HS-5 (cell line): ENCODE results near the gene CWC22.
"Not testable (repeated sequence)": the region's sequence is repeated elsewhere in the genome, so short reads cannot be mapped to it uniquely, and the experiment has no call there.

Experiments used
- DNase-seq: peaks from one replicate; pipeline ENCODE4 v3.0.0-alpha.2; 2012; ENCODE audit warnings: low read depth

Gene CWC22

DNA sequence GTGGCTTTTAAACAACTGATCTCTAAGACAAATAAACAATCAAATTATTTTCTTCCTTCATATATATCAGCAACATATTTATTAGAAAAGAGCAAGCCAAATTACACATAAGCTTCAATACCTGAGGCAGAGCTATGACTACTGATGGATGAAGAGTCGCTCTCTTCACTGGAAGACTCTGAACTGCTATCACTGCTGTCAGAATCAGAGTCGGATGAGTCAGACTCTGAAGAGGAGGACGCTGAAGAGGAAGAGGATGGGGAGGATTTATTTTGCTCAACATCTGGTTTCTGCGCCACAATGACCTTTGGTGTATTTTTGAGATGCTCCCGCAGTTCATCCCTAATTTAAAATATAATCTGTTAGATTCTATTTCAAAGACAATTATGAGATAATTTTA, 56.7 kb downstream of the CWC22 start:
- no peak for DNase-seq

DNA sequence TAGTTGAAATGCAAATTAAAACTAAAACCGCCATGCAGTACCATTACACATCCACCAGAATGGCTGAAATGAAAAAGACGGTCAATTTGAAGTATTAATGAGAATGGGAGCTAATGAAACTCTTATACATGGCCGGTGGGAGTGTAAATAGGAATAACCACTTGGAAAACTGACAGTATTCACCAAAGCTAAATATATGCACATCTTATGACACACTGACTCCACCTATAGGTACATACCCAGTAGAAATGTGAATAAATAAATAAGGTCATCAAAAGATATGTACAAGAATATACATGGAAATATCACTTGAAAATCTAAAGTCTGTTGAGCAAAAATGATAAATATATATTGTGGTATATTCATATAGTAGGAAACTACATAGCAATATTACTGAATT, 57.7 kb downstream of the CWC22 start:
- no peak for DNase-seq

DNA sequence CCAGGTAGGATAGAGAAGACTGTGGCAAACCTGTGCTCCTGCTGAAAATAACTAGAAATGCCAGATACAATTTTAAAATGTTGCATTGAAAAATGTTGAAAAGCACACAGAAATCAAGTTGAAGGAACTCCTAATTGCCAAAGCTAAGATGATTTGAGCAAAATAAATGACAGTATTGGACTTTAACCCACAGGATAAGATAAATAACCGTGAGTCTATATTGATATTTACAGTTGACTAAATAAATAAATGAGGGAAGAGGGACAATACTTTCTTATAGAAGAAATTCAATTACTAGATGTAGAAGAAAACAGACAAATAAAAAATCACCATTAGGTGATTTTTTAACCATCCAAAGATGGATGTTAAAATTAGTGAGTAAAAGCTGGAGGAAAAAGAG, 59.0 kb downstream of the CWC22 start:
- DNase-seq, result no peak

DNA sequence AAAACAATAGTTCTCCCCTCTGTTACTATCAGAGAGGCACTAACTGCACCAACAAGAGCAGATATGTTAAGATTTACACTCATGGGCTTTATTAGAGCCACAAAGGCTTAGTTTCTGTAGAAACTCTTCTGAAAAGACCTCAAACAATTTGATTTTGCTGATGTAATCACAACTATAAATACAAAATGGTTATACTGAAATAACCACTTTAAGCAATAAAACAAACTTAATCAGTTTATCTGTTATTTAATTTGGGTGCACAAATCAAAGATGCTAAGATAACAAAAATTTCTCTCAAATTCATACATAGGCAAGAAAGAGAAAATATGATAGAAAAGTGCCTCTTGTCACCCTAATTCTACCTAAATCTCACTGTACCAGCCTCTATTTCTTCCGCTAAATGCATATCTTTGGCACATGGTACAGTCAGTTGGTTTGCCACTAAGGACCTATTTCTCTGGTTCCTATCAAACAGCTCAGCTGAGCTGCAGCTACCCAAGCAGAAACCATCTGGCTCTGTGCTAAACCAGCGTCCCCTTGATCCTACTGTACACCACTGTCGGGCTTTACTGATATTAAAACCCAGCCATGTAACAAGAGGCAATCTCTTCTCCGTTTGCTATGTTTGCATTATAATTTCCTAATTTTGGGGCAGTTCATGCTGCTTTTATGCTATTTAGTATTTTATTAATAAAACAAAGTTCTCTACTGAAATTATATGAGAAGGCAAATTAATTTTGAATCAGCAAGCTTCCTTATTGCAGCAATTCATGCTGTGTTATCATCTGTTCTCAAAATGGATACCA, 60.1 kb downstream of the CWC22 start:
- DNase-seq, result no peak

DNA sequence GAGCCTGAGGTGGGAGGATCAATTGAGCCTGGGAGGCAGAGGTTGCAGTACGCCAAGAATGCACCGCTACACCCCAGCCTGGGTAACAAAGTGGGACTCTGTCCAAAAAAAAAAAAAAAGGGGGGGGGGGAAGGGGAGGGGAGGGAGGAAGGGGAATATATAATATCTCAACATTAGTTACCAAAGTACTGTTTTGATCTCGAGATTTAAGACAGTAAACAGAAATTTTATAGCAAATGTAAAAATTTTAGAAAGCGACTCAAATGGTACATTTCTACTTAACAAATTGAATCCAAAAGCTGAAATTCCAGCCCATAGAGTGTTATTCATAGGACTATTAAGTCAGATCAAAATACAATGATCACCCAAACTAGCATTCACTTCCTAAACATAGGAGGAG, 60.8 kb downstream of the CWC22 start:
- DNase-seq, result no peak

DNA sequence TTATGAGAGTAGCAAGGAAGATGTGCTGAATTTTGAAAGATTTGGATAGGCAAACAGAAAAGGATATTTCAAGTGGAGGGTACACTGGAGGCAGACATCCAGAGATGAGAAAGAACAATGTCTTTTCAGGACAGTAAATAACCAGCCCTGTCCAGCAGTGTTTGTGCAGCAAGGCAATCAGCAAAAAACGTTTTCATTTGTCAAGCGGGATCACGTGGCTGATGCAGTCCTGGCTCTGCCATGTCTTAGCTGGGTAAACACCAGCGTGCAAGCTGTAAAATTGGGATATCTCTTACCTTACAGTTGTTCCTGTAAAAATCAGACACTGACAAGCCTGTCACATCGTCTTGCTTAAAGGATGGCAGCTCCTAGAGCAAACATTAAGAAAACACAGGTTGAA, 67.8 kb downstream of the CWC22 start:
- no peak for DNase-seq

DNA sequence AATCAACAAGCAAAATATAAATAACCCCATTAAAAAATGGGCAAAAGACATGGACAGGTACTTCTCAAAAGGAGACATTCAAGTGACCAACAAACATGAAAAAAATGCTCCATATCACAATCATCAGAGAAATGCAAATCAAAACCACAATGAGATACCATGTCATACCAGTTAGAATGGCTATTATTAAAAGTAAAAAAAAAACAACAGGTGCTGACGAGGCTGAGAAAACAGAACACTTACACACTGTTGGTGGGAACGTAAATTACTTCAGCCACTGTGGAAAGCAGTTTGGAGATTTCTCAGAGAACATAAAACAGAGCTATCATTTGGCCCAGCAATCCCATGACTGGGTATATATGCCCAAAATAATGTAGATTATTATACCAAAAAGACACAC, 69.1 kb downstream of the CWC22 start:
- DNase-seq, result no peak

DNA sequence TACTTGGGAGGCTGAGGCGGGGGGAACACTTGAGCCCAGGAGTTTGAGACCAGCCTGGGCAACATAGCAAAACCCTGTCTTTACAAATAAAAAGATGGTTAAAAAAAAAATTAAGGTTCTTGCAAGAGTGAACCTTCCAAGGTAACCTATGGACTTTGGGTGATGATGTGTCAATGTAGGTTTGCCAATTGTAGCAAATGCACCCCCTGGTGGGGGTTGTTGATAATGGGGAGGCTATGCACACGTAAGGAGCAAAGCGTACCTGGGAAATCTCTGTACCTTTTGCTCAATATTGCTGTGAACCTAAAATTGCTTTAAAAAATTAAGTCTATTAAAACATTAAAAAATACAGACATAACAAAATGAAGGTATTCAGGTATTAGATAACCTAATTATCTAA, 70.4 kb downstream of the CWC22 start:
- no peak for DNase-seq

DNA sequence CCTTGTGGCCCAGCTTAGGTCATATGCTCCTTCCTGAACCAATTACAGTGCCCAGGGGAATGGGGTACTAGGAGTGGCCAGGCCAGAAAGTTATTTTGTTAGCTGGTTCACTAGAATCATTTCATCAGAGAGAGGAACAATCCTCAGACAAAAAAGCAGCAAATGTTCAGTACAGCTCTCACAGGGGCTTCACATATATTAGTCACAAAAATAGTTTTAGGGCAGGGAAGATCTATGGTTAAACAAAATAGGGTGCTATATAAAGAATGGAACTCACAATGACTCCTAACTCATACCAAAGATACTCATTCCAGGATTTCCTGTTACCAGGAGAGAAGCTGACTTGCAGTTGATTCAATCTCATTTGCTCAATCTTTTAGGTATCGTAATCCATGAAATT, 71.0 kb downstream of the CWC22 start:
- no peak for DNase-seq

DNA sequence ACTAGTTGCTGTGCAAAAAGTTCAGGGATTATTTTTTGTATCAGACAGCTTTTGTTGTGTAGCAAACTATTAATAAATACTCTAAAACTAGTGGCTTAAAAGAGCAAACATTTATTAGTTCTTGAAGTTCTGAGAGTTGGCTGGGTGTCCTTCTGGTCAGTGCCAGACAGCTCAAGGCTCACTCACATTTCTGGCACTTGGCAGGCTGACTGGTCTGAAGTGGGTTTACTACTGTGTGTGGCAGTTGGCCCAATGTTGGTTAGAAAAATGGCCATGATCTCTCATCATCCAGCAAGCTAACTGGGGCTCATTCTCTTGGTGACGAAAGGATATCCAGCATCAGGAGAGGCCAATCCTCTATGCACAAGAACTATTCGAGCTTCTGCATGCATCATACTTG, 74.3 kb downstream of the CWC22 start:
- no peak for DNase-seq

DNA sequence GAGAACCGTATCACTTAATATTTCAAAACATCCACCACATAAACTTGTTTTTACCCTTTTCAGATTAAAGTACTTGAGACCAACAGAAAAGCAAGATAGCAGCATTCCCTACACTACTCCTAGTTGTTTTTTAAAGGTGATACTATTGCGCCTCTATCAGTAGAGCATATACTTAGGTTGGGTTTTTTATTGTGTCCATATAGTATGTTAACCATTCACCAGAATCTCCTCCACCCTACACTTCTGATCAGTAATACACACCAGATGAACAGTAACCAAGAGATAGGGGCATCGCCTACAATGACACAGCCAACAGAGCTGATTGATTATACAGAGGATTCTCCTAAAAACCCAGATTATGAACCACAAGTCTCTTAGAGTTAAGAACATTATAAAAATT, 75.6 kb downstream of the CWC22 start:
- DNase-seq, result no peak

DNA sequence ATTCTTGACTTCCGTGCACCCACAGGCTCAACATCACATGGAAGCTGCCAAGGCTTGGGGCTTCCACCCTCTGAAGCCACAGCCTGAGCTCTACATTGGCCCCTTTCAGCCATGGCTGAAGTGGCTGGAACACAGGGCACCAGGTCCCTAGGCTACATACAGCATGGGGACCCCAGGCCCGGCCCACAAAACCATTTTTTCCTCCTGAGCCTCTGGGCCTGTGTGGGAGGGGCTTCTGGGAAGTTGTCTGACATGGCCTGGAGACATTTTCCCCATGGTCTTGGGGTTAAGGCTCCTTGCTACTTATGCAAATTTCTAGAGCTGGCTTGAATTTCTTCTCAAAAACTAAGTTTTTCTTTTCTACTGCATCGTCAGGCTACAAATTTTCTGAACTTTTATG, 77.1 kb downstream of the CWC22 start:
- not testable (repeated sequence) for DNase-seq

DNA sequence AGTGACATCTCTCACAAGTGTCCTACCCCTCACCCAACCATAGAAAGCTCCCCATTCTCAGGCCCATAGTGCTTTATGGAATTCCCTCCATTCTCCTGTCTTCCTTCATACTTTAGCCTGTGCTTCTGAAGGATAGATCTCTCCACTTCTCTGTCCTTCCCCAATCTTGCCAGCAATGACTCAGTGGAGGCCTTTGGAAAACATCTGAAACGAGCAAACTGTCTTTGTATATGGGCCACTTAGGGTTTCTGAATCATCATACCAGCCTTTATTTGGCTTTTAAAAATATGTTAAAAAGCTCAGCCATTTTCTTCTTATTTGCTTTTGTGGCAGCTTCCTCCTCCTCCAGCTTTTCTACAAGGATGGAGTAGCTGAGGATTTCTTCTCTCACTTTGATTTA, 80.1 kb downstream of the CWC22 start:
- DNase-seq, result no peak

DNA sequence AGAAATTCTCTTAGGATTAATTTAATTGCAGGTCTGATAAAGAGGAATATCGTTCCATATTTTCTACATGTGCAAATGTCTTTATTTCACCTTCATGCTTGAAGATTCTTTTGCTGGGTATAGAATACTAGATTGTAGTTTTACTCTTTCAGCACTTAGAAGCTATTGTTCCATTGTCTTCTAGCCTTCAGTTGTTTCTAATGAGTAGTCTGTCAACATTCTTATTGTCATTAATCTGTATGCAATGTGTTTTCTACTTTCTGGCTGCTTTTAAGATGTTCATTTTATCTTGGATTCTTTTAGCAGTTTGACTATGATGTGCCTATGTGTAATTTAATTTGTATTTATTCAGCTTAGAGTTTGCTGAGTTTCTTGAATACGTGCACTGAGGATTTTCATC, 81.4 kb downstream of the CWC22 start:
- no peak for DNase-seq

DNA sequence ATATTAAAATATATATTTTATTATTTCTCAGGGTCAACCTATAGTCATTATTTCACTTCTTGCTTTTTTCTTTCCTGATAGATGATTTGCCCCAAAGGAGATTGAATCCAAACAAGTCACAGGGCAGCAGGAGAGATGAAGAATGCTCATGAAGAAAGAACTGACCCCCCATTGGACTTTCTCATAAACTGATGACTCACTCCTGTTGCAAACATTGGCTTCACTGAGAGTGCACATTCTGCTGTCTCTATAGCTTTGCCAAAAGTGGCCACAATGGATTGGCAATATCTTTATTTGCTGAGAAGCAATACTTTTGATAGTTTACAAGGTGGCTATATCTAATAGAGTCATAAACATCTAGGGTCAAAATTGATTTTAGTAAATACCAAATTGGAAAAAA, 89.8 kb downstream of the CWC22 start:
- DNase-seq, result no peak

DNA sequence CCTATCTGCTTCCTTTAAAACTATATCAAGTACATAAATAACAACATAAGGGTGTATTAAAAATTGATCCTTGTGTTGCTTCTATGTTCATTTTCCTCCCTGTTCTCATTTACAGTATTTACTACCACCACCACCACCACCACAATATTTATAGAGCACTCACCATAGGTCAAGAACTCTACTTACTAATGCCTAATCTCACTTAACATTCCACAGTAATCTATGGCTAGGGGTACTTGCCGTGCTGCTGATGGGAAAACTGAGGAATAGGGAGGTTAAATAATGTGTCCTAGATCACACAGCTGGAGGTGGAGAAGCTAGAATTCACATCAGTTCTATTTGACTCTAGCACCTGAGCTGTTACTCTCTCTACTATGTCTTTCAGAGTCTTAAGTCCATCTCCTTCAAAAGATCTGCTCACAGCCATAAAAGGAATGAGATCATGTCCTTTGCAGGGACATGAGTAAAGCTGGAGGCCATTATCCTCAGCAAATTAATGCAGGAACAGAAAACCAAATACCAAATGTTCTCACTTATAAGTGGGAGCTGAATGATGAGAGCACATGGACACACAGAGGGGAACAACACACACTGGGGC, 91.6 kb downstream of the CWC22 start:
- no peak for DNase-seq

DNA sequence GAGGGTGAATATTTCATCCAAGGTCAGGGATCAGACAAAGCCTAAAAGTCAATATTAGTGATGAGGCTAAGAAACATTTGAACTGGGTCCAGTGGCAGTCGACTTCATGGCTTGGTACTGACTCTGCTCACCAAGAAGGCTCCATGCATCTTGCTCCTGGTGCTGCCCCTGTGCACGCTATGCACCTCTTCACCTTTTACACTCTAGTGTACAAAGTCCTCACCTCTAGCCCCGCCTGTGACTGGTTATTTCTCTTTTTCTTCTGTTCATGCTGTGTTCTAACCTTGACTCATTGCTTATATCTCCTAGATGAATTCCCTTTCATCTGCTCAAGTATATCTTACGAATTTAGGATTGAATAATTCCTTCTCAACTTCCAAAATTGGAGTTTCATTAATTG, 93.3 kb downstream of the CWC22 start:
- no peak for DNase-seq

DNA sequence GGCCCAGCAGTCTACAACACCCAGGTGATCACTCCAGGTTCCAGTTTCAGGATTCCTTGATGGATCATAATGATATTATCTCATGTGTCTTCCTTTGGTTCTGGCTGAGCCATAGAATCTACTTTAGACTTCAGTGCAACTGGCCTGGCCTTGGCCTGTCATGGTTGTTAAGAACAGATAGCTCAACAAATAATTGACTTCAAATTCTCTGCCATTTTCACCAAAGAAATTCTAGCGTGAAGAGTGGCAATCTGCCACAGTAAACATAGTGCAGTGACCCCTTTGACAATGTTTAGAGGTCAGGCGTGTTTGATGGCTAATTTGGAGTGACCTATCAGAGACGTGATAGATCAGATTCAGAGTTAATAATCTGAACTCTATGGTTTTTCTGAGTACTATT, 95.5 kb downstream of the CWC22 start:
- DNase-seq, result no peak

DNA sequence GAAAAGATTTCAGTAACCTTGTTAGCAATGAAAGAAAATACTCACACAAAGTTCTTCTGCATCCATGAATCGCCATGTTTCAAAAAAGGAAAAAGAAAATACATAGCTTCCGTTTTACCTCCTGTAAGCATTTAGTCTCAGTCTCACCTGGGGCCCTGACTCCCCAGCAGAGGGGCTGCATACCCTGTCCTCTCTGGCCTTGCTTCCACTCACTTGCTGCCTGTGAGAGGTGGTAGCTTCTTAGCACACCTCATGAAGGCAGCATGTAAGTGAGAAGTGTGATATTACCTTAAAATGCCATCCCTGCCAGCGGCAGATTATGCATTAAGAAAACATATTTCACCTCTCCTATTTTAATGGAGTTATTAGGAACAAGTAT, 96.4 kb downstream of the CWC22 start:
- no peak for DNase-seq

DNA sequence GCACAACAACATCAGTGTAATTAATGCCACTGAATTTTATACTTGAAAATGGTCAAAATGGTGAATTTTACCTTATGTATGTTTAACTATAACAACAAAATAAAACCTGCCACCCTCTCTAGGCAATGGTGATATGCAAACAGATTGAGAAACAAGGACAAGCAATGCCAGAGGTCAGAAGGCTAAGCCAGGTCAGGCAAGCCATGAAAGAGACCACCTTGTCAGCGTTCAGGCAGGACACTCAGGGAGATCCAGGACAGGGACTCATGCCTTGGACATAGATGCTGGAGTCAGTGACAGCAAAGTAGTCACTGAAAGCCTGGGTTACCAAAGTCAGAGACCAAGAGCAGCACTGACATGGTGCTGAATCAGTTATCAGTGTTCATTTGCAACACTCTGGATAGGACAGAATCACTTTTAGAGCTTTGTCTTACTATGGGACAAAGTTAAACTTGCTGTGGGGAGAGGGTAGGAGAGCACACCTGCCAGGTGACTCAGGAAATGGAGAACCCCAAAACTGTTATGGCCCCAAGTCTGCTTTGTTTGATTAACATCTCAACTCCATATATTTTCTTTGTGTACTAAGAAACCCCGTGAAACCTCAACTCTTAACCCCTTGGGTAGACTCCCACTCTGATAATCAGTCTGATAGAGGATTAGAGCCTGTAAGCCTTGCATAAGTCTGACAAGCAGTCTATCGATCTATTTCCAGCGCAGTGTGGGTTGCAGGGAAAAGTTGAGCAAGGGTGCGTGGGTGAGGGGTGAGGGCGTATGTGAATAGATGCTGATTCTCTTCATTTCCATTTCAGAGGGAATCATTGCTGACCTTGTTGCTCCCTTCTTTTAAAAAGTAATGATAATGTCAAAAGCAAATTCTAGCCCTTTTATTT, 97.0 kb downstream of the CWC22 start:
- no peak for DNase-seq

DNA sequence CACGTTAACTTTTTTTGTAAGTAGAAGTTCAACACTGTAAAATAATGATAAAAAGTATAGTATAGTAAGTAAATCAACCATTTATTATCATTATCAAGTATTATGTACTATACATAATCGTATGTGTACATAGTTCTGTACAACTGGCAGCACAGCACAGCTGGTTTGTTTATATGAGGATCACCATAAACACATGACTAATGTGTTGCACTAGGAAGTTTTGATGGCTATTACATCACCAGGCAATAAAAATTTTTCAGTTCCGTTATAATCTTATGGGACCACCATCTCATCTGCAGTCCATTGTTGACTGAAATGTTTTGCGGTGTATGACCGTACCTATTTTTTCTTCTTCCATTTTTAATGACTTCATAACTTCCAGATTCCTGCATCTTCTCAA, 106.4 kb downstream of the CWC22 start:
- DNase-seq, result no peak

DNA sequence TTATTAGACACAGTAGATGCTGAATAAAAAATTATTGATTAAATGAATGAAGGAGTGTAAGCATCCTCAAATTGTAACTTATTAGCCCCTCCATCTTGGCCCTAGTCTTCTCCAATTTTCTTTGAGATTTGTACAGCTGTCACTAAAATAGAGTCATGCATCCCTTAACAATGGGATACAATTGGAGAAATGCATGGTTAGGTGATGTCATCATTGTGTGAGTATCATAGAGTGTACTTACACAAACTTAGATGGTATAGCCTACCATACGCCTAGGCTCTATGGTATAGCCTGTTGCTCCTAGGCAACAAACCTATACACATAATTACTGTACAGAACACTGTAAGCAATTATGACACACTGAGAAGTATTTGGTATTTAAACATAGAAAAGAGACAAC, 107.4 kb downstream of the CWC22 start:
- DNase-seq, result no peak

DNA sequence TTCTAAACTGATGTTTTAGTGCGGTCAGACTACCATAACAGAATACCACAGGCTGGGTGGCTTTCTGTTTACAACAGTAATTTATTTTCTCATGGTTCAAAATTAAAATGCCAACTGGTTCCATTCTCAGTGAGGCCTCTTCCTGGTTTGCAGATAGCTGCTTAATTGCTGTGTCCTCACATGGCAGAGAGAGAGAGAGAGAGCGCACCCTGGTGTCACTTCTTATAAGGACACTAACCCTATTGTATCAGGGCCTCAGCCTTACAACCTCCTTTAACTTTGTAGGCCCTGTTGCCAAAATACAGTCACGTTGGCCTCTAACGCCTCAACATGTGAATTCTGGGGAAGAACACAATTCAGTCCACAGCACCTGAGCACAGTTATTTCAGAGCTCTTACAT, 108.2 kb downstream of the CWC22 start:
- no peak for DNase-seq
